GM10847 (cell line): ENCODE results near the gene VPS13D.
A peak's percentile ranks its signal among the peaks of the same experiment; 100 is the strongest.

Source experiments
- POLR2A ChIP-seq: IDR thresholded peaks from 2 replicates; pipeline ENCODE4 v1.6.1; 2011; ENCODE audit not compliant: insufficient read length; ENCODE audit errors: extremely low read depth

VPS13D gene

GRCh38 chr1:12229835-12230548, at the start of gene VPS13D:
TSS of gene VPS13D (plus strand) at chr1:12230030. CDS start at chr1:12234267, 4,237 bp downstream.
- TF ChIP-seq POLR2A = peak; percentile 48

GRCh38 chr1:12180315-12180714, 49.5 kb upstream of the VPS13D start:
- TF ChIP-seq POLR2A = no peak

- no peak for TF ChIP-seq POLR2A
These were observed 48.9 kb upstream of the VPS13D start for GRCh38 chr1:12180903-12181302.

- TF ChIP-seq POLR2A = no peak
These were observed 48.3 kb upstream of the VPS13D start for GRCh38 chr1:12181568-12181967.

GRCh38 chr1:12182410-12182984, 47.3 kb upstream of the VPS13D start:
- no peak for TF ChIP-seq POLR2A

GRCh38 chr1:12183095-12183794, 46.6 kb upstream of the VPS13D start:
- TF ChIP-seq POLR2A = no peak

GRCh38 chr1:12184008-12184681, 45.7 kb upstream of the VPS13D start:
- no peak for TF ChIP-seq POLR2A

- no peak for TF ChIP-seq POLR2A
These were observed 44.6 kb upstream of the VPS13D start for GRCh38 chr1:12185036-12185917.

- TF ChIP-seq POLR2A = no peak
These were observed 43.7 kb upstream of the VPS13D start for GRCh38 chr1:12185918-12186678.

- TF ChIP-seq POLR2A = no peak
These were observed 43.2 kb upstream of the VPS13D start for GRCh38 chr1:12186679-12186985.

- TF ChIP-seq POLR2A = no peak
These were observed 41.7 kb upstream of the VPS13D start for GRCh38 chr1:12188115-12188514.

GRCh38 chr1:12188657-12189327, 41.0 kb upstream of the VPS13D start:
- no peak for TF ChIP-seq POLR2A

GRCh38 chr1:12189328-12189682, 40.5 kb upstream of the VPS13D start:
- no peak for TF ChIP-seq POLR2A
